SKM-1 (cell line): ENCODE data around the gene SUMO4.

Experiments
- DNase-seq: peaks from one replicate; lab custom pipeline; 2025; ENCODE audit not compliant: unreplicated experiment; lab: John Stamatoyannopoulos, UW

SUMO4 gene

DNA sequence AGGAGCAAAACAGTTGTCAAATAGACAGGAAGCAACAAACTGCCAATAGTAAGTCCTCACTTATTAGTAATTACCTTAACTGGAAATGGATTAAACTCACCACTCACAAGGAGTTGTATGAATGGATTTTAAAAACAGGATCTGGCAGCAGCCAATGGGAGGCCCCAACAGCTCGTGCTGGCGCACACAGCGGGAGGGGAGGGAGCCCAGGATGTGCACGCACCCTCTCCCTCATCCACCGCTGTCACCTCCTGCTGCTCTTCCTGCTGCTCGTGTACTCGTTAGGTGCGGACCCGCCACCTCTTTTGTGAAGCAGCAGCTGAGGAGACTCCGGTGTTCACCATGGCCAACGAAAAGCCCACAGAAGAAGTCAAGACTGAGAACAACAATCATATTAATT is at the start of gene SUMO4:
TSS of gene SUMO4 (plus strand) at position 213 of the 400 bp plus-strand sequence. CDS start at position 343, 130 bp downstream.
- DNase-seq, result no peak

DNA sequence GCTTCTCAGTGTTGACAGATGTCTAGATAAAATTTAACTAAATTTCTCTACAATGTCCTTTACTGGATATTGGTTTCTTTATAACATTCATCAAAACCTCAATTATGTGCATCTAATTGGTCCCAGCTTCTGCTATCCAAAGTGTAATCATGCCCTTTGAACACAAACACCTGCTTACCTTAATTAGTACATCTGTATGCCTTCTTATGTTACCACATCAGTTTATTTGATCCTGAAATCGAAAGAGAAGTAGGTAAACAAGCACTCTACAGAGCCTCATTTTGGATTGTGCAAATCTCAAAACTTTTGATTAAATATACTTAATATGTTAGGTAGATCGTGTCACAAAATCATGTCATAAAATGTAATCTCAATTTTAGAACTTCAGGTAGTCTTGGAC is 46.1 kb upstream of the SUMO4 start:
- no peak for DNase-seq

DNA sequence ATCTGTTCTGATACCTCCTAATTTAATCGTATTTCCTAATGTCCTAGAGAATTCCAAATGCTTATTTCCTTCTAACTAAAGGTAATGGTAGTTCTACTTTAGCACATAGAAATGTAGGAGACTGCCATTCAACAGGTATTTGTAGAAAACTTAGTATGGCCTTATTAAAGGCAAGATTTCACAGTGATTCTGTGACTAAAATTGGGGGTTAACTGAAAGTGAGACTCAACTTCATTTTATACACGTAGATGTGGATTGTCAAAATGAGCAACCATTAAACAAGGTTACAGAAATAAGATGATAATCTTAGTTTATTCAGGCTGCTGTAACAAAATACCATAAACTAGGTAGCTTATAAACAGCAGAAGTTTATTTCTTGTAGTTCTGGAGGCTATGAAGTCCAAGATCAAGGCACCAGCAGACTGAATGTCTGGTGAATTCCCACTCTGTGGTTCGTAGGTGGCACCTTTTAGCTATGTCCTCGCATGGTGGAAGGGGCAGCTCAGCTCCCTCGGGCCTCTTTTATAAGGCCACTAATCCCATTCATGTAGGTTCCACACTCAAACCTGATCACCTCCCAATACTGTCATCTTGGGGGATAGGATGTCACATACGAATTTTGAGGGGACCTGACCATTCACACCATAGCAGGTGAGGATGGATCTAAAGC is 43.8 kb upstream of the SUMO4 start:
- DNase-seq, result no peak

DNA sequence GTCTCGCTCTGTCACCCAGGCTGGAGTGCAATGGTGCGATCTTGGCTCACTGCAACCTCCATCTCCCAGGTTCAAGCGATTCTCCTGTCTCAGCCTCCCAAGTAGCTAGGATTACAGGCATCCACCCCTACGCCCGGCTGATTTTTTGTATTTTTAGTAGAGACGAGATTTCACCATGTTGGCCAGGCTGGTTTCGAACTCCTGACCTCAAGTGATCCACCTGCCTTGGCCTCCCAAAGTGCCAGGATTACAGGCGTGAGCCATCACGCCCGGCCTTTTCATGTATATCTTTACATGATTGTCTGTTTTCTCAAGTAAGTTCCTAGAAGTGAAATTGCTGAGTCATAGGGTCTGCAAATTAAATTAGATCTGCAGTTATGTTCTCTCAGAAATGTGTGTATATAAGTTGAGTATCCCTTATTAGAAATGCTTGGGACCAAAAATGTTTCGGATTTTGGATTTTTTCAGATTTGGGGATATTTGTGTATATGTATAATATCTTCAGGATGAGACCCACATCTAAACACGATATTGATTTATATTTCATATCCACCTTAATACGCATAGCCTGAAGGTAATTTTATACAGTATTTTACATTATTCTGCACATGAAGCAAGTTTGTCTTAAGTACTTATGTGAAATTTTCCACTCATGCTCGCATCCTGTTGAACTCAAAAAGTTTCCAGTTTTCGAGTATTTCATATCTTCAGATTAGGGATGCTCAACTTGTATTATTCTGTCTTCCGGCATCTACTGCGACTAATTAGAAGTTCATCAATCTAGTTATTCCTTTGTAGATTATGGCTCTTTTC is 42.1 kb upstream of the SUMO4 start:
- DNase-seq, result no peak

DNA sequence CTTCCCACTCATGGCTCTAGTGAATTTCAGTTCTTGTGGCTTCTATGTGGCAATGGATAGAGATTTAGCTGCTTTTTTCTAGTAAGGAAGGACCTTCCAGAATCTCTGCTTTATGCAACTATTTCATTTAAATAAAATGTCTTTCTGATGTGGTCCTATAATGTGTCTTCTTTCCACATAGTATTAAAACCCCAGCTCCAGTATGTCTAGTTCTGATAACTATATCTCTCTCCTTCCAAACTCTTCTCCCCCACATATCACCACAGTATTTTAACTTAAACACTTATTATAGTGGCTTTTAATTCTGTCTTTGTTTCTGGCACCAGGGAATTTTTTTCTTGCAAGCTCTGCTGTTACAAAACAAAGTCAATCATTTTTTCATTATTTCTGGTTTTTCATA is 40.6 kb upstream of the SUMO4 start:
- no peak for DNase-seq

DNA sequence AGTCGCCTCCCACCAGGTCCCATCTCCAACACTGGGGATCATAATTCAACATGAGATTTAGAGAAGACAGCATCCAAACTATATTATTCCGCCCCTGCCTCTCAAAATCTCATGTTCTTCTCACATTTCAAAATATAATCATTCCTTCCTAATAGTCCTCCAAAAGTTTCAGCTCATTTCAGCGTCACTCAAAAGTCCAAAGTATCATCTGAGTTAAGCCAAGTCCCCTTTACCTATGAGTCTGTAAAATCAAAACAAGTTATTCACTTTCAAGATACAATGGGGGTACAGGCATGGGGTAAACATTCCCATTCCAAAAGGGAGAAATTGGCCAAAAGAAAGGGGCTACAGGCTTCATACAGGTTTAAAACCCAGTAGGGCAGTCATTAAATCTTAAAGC is 39.5 kb upstream of the SUMO4 start:
- DNase-seq, result no peak

DNA sequence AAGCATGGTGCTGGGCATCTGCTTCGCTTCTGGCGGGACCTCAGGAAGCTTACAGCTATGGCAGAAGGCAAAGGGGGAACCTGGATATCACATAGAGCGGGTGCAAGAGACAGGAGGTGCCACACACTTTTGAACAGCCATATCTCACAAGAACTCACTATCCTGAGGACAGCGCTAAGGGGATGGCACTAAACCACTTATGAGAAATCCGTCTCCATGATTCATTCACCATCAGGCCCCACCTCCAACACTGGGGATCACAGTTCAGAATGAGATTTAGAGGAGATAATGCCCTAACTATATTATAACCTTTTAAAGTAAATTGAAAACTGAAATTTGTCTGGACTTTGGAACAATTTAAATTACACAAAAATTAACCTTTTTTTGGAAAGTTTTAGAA is 37.8 kb upstream of the SUMO4 start:
- DNase-seq, result no peak

DNA sequence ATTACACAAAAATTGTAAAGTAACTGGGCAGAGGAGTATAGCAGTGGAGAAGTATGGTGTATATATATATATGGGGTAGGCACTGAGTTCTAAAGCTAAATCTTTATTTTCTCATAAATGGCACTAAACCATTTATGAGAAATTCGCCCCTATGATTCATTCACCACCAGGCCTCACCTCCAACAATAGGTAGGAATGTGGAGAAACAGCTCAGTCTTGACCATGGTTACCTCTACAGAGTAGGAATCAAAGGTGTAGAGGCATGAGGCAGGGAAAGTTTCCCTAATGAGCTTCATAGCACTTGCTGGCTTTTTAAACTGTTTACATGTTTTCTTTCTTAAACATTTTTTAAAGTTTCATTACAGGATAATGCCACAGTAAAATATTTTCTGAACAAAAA is 36.9 kb upstream of the SUMO4 start:
- no peak for DNase-seq

DNA sequence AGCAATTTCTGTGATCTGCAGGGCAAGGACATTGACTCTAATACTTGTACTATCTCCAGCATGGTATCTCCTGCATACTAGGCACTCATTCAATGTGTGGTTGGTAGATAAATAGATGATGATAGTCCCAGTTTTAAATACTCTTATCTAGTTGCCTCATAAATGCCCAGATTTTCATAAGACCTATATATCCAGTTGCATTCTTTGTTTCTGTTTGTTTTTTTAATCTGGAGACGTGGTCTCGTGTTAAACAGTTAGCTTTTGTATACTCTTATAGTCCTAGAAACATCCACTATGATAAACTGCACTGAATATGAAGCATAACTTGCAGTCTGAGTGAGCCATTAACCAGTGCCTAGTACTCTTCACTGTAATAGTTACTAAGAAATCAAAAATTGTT is 35.5 kb upstream of the SUMO4 start:
- no peak for DNase-seq

DNA sequence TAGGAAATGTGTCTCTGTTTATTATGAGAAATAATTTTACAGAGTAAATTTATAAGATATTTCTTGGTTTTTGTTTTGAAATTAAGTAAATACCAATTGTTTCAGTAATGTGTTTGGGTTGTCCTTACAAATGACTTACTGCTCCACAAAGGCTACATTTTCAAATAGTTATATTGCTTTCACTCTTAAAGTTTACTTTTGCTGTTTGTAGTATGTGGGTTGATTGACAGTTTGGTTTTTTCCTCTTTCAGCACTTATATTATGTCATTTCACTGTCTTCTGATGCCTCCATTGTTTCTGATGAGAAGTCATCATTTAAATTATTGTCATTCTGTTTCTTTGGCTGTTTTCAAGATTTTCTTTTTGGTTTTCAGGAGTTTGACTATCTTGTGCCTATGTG is 34.9 kb upstream of the SUMO4 start:
- DNase-seq, result no peak

DNA sequence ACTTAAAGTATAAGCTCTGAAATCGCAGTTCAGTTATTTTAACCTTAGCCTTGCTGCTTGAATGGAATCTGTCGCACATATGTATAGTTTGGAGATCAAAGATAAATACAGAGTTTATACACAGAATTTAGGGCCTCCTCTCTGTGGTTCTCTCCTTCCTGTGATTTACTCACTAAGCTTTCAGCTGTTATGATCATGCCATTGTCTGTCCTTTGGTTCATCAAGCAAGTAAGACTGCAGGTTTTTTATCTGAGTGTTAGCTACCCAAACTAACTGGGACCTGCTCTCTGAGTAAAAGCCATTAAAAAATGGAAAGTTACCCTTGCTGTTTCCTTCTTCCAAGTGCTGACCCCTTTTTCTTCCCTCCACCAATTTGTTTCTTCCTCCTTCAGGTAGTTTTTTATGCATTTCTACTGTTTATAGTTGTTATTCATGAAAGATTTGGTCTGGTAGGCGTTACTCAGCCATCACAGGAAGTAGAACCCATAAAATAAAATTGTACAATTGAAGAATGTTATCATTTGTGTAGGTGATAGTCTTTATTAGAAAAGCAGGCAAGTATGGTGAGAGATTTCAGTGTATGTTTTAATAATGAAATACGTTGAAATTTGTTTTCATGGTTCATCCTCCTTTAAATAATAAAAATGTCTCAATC is 33.7 kb upstream of the SUMO4 start:
- DNase-seq, result no peak

DNA sequence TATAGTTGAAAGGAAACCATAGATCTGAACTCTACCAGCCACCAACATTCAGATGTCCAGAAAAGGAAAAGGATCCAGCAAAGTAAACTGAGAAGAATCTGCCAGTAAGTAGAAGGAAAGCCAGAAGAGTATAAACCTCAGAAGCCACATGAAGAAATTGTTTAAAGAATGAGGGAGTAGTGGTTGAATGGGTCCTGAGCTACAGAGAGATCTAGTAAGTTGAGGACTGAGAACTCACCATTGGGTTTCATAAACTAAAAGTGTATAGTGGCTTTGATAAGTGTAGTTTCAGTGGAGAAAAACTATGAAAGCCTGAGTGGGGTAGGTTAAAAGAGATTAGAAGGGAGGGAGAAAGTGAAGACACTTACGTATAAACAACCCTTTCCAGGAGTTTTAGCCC is 32.0 kb upstream of the SUMO4 start:
- DNase-seq, result no peak

DNA sequence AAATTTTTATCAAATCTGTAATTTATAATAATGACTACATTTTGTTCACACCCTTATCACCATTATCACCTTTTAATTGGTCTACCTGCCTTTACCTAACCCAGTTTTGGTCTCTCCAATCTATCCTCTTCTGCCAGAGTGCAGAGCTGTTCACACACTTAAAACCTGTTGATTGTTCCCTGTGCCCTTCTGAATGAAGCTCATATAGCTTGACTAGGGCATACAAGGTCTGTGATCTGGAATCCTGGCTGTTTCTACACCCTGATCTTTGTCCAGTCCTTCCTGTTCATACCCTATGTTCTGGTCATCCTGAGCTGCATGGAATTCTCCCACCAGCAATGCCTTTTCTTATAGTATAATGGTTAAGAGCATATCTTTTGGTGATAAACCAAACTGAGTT is 28.9 kb upstream of the SUMO4 start:
- DNase-seq, result no peak

DNA sequence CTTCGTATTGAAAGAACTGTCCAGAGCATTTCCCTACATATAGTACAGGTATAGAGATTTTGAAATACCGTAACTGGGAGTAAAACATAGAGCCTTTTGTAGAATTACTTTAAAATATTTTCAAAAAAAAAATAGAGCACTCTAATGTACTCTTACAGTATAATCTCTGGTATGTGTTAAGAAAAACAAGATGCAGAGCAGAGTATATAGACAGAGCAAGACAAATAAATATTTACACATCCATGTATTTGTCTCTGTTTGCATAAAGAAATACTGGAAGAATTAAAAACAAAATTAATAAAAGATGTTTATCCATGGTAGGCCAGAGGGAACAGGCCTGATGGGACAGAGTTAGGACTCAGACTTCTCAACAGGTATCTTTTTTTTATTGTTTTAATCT is 28.0 kb upstream of the SUMO4 start:
- no peak for DNase-seq

DNA sequence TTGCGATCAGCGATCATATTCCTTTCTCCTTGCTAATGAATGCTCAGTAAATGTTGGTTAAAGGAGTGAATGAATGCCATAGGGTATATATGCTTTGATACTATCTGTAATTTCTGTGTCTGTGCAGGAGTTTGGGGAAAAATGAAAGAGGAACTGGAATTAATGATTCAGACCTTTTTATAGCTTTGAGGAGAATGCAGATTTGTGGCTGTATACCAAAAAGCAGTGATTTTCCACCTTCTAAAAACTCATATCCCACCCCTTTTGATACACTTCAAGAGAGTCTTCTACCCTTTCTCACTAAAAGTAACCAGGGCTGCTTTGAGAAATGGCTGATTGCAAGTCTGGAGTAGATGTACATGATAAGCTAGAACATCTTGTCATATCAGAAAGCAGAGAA is 26.6 kb upstream of the SUMO4 start:
- no peak for DNase-seq

DNA sequence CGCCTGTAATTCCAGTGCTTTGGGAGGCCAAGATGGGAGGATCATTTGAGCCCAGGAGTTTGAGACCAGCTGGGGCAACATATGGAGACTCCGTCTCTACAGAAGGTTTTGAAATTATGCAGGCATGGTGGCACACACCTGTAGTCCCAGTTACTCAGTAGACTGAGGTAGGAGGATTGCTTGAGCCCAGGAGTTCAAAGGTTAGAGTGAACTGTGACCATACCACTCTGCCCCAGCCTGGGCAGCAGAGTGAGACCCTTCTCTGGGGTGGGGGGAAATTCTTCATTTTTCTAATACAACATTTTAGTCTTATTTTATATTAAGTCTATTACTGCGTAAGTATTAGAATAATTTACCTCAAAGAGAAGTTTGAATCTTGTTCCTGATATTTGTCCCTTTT is 20.1 kb upstream of the SUMO4 start:
- DNase-seq, result no peak

DNA sequence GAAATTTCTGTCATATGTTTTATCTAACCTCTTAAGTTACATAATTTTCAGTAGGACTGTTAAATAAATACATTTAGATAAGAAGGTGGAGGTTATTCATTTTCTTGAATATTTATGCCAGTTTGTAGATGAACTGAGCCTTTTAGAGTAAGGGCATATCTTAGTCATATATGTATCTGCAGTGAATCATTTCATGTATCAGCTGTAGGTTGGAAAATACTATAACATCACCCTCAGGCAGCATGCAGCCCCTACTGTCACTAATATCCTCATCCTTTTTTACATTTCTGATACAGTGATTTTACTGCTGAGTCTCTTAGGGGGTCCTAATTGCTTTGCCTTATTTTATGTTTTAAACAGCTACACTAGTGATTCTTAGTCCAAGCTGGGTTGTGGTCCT is 19.5 kb upstream of the SUMO4 start:
- no peak for DNase-seq

DNA sequence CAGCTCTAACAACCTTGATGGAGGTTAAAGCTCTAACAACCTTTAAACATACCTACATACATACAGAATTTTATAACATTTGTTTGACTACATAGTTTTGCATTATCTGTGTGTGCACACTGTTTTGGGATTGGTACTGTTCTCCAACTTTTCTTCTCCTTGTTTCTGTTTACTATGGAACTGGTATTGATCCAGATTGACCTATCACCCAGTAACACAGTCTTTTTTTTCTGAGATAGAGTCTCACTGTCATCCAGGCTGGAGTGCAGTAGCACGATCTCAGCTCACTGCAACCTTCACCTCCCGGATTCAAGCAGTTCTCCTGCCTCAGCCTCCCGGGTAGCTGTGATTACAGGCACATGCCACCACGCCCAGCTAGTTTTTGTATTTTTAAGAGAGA is 16.7 kb upstream of the SUMO4 start:
- no peak for DNase-seq

DNA sequence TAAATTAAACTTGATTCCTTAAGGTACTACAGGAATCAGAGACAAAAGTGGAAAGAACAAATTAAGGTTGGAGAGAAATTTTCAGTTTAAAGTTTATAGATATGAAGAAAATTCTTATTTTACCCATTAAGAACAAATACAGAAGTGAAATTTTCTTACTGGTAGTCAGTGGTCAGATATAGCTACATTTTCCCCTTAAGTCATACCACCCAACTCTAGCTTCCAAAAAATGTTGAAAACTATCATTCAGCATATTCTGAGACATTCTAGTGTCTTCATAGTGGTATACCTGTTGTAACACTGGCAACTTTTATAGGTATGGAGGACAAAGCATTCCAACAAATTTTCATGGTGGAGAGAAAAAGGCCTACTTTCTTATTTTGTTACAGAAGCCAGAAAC is 15.6 kb upstream of the SUMO4 start:
- DNase-seq, result no peak

DNA sequence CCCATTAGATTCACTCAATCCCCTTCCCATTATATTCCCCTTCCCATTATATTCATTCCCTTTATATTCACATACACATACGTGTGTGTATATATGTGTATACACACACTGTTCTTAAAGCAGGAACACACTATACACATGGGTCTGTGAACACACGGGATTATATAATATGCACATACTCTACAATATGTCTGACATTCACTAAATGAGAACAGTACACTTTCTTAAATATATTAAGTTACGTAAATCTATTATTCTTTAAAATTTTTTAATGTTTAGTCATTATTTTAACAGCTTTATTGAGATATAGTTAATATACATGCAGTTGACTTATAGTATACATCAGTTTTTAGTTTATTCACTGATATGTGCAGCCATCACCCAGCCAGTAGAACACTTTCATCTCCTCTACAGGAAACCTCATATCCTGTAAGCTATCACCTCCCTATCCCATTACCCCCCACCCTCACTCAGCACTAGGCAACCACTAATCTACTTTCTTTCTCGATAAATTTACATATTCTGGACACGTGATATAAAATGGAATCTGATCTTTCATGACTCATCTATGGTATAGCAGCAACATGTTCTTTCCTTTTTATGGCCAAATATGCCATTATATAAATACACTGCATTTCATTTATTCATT is 13.9 kb upstream of the SUMO4 start:
- DNase-seq, result no peak

DNA sequence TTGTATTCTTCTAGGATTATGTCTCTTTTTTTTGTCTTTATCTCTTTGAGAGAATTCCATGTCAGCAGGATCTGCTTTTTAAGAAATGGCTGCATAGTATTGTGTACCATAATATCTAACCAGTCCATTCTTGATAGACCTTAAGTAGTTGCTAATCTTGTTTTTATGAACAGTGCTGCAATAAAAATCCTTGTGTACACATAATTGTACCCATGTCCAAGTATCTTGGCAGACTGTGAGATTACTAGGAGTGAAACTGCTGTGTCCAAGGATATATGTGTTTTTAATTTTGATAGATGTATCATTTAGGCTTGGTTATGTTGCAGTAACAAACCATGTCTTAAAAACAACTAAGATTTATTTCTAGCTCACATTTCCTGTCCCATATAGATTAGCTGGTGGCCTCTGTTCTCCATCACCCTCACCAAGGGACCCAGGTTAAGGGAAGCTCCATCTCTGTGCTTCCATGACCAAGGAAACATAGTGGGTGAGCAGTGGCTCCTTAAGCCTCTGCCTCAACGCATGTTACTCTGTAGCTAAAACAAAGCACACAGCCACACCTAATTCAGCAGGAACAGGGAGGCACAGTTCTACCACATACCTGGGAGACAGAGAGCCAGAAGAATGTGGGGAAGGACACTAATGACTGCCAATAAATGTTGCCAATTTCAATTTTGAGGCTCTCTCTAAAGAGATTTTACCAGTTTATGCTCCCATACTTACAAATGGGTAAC is 12.1 kb upstream of the SUMO4 start:
- DNase-seq, result no peak
